G401.6 (cell line): Measurements from ENCODE around the gene ABCC1.
"Not testable (repeated sequence)": the region's sequence is repeated elsewhere in the genome, so short reads cannot be mapped to it uniquely, and the experiment has no call there.

Experiments used
- FAIRE-seq: peaks from 2 replicates; lab custom pipeline; 2012; peaks lifted over from hg19 to GRCh38; lab: Jason Lieb, UNC

Gene ABCC1

DNA sequence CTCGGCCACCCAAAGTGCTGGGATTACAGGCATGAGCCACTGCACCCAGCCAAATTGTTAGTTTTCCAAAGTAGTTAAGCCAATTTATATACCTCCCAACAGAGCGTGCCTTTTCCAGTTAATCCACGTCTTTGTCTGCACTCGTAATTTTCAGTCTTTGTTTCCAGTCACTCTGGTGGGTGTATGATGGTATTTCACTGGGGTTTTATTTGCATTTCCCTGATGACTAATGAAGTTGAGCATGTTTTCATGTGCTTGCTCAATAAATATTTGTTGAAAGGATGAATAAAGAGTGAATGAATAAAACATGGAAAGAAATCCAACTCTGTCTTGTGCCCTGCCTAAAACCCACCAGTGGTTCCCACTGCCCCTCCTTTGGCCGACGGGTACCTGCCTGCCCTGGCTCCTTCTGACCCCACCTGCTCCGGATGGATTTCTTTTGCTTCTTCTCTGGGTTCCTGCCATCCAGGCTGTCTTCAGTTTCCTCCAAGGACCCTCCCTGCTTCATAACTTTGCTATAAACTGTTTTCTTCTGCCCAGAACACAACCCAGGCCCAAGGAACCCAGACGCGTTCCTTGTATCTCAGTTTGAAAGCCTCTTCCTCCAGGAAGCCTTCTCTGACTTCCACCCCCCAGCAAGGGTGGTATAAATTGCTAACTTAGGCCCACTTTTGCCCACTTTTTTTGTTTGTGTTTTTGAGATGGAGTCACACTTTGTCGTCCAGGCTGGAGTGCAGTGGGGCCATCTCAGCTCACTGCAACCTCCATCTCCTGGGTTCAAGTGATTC is 3.0 kb upstream of the ABCC1 start:
- FAIRE-seq: peak; percentile 66

DNA sequence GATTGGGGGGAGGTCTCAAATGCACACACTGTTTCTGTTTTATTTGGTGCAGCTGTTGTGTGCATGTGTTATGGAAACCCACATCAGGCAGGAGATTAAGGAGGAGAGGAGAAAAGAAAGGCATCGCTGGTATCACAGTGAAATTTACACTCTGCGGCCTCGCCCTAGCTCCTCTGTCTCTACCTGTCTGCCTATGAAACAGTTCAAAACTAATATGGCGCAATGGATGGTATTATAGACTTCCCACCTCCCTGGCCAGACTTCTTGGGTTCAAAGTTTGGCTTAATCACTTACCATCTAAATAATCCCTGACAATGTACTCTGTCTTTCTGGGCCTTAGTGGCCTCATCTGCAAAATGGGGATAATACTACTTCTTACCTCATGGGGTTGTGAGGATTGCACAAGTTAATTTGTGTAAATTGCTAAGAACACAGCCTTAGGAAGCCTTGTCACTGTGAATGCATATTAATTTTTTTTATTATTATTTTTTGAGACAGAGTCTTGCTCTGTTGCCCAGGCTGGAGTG is 1.4 kb upstream of the ABCC1 start:
- no peak for FAIRE-seq

GRCh38 chr16:15948532-15949209 is 745 bp upstream of the ABCC1 start:
- FAIRE-seq: no peak

GRCh38 chr16:15950161-15950854 is 892 bp downstream of the ABCC1 start:
- FAIRE-seq: no peak

DNA sequence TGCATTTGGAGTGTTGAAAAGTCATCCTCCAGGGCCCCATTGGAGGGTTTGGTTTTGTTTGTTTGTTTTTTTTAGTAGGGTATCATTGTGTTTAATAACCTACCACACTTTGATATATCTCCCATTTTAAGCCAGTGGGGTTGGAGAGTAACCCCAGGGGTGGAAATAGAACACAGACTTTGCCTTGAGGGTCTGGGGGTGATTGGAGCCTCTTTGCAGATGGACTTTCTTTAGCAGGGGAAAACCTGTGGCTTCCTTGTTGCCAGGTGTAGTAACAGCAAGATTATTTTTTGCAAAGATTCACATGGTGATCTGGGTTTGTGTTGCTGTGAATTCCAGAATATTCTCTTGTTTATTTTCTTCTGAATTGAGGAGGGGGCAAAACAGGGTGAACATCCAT is 1.5 kb downstream of the ABCC1 start:
- no peak for FAIRE-seq

DNA sequence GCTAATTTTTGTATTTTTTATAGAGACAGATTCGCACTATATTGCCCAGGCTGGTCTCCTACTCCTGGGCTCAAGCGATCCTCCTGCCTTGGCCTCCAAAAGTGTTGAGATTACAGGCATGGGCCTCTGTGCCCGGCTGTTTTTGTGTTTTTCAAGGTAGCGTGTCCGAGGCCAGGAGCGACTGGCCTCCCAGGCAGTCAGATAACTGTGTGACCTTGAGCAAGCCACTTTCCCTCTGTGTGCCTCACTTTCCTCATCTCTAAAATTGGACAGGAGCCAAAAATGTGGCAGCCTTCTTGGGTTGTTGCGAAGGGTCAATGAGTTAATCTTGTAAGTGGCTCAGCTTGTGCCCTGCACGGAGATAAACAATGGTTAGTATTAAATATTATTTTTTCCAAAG is 2.4 kb downstream of the ABCC1 start:
- no peak for FAIRE-seq

DNA sequence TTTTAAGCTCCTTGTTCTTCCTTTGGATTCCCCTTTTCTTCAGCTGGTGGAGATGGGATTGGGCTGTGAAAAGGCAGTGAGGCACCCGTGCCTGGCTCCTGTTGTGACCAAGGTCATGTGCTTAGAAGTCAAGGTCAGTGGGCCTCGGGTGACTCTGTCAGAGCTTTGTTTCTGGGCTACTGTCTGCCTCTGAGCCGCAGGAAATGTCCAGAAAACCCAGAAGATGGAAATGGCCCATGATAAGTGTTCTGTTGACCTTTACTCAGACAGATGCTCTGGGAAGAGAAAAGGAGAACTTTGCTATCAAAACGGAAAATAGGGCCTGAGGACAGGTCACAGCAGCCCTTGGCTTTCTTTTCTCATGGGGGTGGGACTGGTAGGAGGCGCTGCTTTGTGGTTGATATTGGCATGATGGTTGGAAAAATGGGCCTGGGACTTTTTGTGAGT is 2.9 kb downstream of the ABCC1 start:
- FAIRE-seq: no peak

DNA sequence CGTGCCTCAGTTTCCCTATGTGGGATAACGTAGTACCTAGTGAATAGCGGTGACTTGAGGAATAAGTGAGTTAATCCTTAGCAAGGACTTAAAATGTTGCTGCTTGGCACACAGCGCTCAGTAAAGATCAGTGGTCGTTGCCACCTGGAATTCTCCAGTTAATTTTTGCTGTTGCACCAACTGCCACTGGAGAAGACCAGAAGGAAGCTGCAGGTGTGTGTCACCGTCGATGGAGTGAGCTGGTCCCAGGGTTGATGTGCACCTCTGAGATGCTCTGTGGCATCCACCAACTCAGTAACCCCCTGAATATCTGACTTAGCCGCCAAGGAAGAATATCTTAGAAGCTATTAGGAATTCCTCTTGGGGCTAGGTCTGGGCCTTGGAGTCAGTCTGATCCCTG is 4.1 kb downstream of the ABCC1 start:
- FAIRE-seq: no peak

DNA sequence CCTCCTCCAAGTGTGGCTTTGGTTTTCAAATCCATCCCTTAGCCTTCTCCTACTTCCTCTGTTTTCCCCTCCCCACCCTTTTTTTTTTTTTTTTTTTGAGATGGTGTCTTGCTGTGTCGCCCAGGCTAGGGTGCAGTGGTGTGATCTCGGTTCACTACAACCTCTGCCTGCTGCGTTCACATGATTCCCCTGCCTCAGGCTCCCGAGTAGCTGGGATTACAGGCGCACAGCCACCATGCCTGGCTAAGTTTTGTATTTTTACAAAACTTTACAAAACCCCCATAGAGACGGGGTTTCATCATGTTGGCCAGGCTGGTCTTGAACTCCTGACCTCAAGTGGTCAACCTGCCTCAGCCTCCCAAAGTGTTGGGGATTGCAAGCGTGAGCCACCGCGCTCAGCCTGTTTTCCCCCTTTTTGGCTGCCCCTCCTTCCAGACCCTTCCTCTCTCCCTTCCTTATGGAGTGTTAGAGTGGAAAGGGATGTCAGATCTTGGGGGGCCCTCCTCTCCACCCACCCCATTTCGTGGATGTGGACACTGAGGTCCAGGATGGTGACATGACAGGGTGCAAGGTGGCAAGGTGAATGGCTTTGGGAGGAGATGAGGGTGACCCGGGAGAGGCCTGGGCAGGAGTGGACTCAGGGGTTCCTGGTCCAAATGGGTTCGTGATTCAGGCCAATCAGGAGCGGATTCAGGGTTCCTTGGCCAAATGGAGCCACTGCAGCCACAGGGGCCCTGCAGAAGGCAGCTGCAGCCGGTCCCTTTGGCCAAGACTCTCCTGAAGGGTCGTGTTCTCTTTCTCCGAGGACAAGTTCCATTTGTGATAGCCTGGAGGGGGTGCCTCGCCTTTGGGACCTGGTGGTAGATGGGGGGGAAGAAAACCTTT is 4.8 kb downstream of the ABCC1 start:
- FAIRE-seq: no peak

GRCh38 chr16:15954814-15955151 is 5.4 kb downstream of the ABCC1 start:
- FAIRE-seq: no peak

GRCh38 chr16:15955425-15955824 is 6.0 kb downstream of the ABCC1 start:
- no peak for FAIRE-seq

DNA sequence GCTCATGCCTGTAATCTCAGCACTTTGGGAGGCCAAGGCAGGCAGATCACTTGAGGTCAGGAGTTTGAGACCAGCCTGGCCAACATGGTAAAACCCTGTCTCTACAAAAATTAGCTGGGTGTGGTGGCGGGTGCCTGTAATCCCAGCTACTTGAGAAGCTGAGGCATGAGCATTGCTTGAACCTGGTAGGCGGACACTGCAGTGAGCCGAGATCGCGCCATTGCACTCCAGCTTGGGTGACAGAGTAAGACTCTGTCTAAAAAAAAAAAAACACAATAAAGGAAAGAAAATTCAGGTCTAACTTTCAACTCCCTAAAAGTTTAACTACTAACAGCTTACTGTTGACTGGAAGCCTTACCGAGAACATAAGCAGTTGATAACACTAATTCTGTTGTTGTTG is 6.7 kb downstream of the ABCC1 start:
- FAIRE-seq: not testable (repeated sequence)

DNA sequence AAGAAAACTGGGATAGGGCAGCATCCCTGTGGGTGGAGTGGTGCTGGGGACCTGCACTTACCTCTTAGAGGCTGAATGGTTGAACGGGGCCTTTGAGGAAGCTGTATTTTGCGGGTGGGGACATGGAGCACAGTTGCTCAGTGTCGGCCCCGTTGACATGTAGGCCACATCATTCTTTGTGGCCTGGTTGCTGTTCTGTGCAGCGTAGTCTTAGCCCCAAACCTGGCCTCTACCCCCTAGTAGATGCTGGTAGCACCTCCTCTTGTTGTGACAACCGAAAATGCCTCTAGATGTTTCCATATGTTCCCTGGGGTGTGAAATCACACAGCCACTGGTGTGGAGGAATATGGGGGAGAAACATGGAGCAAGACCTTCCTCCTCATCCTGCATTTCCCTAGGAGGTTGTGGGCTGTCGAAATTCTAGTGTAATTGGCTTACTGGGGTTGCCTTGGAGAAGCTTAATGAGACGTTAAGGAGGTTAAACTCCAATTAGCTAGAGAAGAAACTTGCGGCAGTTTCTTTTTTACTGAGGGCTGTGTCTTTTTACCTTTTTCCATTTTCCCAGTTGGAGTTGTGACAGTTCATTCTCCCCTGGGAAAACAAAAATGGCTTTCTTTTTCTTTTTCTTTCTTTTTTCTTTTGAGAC is 9.4 kb downstream of the ABCC1 start:
- no peak for FAIRE-seq

DNA sequence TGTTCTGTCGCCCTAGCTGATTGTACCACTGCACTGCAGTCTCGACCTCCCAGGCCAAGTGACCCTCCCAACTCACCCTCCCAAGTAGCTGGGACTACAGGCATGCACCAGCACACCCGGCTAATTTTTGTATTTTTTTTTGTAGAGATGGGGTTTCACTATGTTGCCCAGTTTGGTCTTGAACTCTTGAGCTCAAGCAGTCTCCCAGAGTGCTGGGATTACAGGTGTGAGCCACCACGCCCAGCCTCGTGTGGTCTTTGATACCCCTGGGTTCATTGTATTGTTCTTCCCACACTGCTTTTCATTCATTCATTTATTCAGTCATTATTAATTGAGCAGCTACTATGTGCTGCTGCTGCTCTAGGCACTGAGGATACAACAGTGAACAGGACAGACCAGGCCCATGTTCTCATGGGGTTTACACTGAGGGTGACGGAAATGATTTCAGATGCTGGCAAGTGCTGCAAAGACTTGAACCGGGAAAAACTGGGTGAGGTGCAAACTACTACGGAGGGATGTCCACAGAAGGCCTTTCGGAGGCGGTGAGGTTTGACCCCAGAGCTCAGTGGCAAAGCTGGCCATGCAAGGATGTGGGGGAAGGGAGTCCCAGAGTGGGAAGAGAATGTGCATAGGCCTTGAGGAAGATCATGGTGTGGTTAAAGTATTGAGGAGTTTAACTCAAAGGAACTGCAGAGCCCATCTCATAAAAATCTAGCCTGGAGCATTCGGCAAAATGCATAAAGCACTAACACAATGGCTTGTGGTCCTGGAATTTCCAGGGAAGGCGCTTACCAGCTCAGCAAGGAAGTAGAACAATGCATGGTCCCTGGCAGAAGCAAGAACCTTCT is 10.9 kb downstream of the ABCC1 start:
- FAIRE-seq: no peak

DNA sequence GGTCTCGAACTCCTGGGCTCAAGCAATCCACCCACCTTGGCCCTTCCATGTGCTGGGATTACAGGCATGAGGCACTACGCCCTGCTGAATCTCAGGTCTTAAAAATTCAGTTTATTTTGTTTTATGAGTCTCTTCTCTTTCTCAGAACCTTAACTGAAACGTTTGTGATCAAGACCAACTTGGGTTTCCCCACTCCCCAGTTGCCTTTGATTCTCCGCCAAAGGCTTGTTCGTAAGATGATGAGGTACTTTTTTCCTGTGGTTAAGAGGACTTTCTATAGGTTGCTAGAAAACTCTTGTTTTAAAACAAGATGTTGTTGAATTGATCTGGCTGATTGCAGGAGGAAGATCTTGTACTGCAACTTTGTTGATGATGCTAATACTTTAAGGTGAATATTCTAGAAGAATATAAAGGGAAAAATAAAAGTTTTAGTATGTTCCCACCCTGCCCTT is 11.7 kb downstream of the ABCC1 start:
- no peak for FAIRE-seq

DNA sequence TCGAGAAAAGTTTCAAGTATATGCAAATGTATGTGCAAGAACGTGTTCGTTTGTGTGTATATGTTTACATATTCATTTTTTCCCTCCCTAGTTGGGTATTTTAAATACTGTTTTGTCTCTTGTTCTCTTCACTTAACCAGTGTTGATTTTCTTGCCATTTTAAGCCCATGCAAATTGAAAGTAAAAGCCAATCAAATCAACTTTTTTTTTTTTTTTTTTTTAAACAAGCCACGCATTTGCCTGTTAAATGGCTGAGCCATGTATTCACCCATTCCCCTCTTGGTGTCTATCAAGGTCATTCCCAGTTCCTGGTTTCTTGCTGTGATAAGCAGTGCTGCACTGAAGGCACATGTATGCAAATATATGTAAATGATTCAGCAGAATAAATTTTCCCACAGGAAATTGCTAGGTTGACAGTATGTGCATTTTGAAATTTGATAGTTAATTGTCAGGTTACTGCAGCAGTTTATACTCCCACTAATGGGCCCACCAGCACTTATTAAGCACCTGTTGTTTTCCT is 12.2 kb downstream of the ABCC1 start:
- FAIRE-seq: no peak

GRCh38 chr16:15963307-15963910 is 14.0 kb downstream of the ABCC1 start:
- FAIRE-seq: no peak

- FAIRE-seq: no peak
Observed at GRCh38 chr16:15966420-15966819, 17.0 kb downstream of the ABCC1 start.

GRCh38 chr16:15966836-15967546 is 17.6 kb downstream of the ABCC1 start:
- FAIRE-seq: no peak
